GM21423 (cell line): ENCODE measurements around the gene KANK4.
"Not testable (repeated sequence)": the region's sequence is repeated elsewhere in the genome, so short reads cannot be mapped to it uniquely, and the experiment has no call there.

Experiments
- ATAC-seq: cut with Tn5 transposase; IDR thresholded peaks from one replicate; pipeline ENCODE4 v1.9.1; 2021; ENCODE audit warnings: mild to moderate bottlenecking, moderate library complexity; ENCODE audit not compliant: unreplicated experiment

Gene KANK4

DNA sequence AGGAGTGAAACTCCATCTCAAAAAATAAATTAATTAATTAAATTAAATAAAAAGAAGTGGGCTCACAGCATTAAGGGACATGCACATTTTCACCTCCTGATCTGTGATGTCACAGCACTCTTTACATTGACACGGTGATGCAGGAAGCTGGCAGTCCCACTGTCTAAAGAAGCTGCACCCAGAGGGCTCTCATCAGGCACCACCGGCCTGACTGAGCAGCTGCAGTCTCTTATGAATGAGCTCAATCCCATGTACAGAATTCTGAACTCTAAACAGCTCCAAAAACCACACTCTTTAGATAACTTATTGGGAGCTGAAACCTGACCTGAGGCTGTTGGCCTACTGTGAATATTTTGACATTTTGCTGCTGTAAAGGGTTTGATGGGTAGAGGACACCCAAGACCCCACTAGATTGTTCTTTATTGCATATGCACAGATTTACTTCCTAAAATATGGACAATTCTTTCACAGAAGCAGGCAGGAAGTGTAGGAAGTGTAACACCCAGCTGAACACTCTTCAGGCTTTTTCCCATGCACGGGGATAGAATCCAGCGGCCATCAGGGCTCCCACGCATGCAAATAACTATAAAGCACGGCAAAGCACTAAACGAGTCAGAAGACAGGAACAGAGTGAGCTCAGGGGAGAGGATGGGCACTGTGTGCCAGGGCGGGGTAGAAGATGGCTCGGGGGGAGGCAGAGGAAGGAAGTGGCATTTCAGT is 78.4 kb downstream of the KANK4 start:
- ATAC-seq = no peak

DNA sequence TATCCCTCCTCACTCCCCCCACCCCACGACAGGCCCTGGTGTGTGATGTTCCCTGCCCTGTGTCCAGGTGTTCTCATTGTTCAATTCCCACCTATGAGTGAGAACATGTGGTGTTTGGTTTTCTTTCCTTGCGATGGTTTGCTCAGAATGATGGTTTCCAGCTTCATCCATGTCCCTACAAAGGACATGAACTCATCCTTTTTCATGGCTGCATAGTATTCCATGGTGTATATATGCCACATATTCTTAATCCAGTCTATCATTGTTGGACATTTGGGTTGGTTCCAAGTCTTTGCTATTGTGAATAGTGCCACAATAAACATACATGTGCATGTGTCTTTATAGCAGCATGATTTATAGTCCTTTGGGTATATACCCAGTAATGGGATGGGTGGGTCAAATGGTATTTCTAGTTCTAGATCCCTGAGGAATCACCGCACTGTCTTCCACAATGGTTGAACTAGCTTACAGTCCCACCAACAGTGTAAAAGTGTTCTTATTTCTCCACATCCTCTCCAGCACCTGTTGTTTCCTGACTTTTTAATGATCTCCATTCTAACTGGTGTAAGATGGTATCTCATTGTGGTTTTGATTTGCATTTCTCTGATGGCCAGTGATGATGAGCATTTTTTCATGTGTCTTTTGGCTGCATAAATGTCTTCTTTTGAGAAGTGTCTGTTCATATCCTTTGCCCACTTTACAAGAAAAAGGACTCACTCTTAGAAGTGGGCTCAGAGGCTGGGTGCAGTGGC is 79.4 kb downstream of the KANK4 start:
- ATAC-seq = not testable (repeated sequence)

DNA sequence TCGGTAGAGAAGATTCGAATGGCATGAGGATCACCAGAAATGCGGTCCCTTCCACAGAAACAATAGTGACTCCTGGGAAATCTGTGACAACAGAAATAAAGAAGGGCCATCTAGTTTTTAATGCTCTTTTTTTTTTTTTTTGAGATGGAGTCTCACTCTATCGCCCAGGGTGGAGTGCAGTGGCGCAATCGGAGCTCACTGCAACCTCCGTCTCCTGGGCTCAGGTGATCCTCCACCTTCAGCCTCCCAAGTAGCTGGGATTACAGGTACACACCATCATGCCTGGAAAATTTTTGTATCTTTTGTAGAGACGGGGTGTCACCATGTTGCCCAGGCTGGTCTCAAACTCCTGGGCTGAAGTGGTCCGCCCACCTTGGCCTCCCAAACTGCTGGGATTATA is 80.7 kb downstream of the KANK4 start:
- ATAC-seq = no peak

DNA sequence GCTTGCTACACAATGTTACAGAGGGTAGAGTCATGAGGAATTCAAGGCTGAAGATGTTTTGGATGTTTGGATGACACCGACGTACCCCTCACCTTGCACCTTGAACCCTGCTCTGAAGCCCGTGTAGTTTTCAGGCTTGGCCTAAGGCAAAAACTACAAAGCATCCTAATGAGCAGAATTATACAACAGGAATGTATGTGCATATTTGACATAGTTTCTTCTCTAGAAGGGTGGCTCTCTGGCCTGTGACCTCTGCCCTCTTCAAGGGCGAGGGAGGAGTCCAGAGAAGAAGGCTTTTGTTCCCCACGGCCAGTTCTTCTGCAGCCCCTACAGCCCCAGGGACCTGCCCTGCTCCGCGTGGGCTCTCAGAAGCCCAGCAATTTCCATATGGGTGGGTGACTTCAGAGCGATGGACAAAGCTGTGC is 81.3 kb downstream of the KANK4 start:
- no peak for ATAC-seq

DNA sequence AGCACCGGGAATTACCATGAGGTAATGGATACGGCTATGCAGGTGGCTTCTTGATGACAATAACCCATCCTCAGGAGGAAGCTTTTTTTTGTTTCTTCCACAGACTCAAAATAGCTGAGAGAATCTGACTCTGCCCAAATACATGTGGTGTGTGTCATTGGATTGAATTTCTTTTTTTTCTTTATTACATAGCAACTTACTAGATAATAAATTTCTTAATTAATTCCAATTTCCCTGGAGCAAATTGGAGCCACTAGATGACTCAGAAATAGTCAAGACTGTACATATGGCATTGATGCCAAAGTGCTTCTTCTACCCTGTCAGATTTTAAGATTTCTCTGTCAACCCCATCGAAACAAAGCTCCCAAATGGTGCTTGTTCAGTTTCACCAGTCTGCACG is 81.9 kb downstream of the KANK4 start:
- ATAC-seq = no peak

DNA sequence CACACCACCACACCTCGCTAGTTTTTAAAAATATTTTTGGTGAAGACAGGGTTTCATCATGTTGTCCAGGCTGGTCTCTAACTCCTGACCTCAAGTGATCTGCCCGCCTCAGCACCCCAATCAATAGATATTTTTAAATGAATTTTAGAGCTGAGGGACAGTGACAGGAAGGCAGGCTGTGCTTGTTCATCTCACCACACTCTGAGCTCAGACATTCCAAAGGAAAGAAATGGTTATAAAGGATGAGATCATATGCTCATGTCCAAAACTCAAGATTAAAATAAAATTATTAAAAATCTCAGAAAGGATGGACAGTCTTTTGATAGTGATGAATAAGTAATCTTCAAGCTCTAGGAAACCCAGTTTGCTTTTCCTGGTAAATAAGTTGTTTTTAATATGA is 83.7 kb downstream of the KANK4 start:
- ATAC-seq = no peak

DNA sequence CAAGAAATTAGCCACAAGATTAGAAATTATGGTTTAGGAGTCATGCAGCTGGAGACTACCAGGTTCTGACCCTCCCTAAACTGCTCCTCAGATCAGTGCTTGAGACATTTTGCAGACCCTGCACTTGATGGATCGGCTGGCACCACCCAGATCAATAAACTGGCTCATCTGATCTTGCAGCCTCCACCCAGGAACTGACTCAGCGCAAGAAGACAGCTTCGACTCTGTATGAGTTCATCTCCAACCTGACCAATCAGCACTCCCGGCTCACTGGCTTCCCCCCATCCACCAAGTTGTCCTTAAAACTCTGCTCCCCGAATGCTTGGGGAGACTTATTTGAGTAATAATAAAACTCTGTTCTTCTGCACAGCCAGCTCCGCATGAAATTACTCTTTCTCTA is 84.5 kb downstream of the KANK4 start:
- no peak for ATAC-seq

DNA sequence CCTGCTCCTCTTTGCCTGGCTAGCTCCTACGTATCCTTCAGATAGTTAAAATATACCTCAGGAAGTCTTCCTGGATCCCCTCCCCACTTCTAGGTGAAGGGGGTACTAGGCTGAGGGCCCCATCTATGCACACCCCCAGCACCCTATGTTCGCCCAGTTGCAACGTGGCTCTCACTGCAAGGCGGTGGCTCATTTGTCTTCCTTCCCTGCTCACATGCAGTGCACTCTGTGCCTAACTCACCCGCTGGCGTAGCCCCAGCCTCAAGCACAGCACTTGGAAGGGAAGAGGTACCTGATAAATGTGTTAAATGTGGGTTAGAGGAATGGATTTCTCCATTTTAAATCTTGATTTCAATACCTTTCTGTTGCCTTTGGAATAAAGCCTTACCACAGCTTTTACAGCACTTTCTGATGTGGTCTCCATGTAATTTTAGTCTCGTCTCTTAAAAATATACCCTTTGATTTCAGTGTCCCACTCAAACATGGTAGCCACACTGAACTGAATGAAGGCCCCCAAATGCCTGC is 85.2 kb downstream of the KANK4 start:
- ATAC-seq = no peak

DNA sequence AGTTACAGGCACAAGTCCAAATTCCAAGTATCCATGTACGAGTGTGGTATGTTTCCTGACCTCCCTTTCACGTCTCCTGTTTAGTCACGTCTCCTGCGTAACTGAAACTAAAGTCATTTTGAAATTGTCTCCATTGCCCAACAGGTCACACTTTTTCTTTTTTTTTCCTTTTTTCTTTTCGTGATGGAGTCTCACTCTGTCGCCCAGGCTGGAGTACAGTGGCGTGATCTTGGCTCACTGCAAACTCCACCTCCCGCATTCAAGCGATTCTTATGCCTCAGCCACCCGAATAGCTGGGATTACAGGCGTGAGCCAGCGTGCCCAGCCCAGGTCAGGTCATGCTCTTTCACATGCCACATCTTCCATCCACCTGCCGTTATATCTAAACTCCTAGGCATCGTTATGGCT is 86.4 kb downstream of the KANK4 start:
- ATAC-seq = no peak

DNA sequence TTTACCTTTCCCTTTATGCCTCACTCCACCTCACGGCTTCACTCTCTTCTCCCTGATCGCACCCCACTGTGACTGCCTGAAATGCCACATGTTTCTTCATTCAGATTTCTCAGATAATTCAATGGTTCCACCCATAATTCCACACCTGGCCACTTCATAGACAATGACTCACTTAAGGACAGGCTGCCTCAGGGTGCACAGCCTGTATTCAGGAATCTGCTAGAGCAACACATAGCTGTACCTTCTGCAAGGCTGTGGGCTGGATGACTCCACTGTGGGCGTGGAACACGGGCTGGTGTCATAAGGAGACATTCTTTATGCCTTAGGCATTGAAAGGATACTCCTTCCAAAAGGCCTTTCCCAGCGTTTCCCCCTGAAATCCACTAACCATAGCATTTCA is 88.5 kb downstream of the KANK4 start:
- no peak for ATAC-seq

DNA sequence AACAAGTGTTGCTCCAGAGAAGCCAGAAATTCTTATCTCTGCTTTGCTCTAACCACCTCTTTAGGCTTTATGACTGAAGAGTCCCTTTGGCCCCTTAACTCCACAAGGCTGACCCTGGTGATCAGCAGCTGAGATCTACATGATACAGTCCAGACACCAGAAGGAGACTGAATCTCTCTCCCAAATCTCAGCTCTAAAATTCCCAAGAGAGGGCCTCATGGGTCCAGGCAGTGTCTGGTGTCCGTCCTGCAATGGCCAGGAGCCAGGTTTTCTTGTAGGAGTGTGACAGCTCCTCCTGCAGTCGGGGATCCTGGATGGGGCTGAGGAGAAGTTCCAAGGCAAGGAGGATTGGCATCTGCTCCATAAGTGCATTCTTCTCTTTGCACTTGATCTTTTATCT is 89.3 kb downstream of the KANK4 start:
- ATAC-seq = no peak

DNA sequence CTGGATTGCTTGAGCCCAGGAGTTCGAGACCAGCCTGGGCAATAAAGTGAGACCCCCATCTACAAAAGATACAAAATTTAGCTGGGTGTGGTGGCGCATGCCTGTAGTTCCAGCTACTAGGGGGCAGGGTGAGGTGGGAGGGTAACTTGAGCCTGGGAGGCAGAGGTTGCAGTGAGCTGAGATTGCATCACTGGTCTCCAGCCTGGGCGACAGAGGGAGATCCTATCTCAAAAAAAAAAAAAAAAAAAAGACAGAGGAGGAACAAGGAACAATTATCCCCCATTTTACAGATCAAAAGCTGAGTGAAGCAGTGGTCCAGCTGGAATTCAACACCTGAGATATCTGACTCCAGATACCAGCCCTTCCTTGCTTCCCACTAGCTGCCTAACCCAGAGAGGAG is 89.8 kb downstream of the KANK4 start:
- no peak for ATAC-seq

DNA sequence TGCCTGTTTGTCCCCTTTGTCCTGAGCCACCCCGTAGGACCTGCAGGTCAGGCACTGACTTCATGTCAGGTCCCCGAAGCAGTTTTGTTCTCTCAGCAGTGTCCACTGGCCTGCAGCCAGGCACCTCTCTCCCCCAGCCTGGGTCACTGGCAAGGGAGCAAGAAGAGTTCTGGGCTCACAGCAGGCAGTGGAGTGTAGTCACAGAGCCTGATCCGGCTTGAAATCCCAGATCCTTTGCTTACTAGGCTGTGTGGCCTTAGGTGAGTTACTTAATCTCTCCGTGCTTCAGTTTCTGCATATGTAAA is 90.4 kb downstream of the KANK4 start:
- ATAC-seq = no peak

DNA sequence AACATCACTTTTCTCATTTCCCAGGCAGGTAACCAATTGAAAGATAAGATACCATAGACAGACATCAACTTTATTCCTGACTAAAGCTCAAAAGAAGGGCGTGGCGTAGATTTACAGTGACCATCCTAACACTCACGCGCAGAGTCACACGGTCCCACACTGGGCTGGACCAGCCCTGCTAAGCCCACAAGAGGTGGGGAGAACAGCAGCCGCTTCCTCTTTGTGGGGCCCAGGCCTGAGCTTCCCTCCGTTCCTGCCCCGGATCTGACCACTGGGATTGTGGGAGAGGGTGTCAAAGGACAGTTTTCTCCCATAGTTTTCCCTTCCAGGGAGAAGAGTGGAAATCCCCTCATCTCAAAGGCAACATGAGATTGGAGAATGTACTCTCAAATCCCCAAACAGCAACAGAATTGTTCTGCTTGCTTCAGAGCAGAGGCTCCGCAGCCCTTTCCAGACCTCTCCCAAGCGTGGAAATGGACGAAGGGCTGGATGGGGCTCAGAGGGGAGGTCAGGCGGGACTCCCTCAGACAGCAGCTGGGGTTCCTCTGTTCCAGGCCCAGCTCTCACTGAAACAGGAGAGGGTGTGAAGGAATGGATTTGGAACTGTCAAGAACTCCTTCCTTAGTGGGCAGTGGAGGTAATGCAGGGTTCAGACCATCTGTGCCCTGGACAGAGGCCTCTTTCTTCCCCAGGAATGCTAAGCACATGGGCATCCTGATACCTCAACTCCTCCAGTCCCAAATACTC is 90.9 kb downstream of the KANK4 start:
- ATAC-seq = no peak

DNA sequence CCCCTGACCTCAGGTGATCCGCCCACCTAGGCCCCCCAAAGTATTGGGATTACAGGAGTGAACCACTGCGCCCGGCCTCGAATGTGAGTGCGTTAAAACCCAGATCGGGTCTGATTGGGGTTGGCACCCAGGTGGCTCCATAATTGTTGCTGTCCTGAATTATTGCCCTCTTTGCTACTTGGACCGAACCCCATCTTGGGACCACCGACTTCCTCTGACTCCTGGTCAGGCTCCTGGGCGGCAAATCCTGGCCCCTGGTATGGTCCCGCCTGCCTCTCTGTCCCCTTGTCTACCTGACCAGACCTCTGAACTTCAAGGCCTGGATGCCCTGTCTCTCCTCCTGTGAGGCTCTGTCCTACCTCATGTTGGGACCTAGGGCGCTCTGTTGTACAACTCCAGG is 91.7 kb downstream of the KANK4 start:
- ATAC-seq = no peak

DNA sequence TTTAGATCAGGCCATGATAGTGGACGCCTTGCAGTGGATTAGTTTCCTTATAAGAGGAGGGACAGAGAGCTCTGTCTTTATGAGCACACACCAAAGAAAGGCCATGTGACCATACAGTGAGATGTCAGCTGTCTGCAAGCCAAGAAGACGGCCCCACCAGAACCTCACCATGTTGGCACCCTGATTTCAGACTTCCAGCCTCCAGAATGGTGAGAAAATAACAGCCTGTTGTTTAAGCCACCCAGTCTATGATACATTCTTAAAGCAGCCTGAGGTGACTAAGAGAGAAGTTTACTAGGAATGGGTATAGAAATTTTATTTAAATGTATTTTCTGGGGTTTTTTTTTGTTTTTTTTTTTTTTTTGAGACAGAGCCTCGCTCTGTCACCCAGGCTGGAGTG is 95.1 kb downstream of the KANK4 start:
- no peak for ATAC-seq

DNA sequence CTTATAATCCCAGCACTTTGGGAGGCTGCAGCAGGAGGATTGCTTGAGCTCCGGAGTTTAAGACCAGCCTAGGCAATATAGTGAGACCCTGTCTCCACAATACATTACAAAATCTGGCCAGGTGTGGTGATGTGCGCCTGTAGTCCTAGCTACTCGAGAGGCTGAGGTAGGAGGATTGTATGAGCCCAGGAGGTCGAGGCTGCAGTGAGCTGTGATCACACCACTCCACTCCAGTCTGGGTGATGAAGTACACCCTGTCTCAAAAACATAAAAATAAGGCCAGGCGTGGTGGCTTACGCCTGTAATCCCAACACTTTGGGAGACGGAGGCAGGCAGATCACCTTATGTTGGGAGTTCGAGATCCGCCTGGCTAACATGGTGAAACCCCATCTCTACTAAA is 96.9 kb downstream of the KANK4 start:
- ATAC-seq = no peak

DNA sequence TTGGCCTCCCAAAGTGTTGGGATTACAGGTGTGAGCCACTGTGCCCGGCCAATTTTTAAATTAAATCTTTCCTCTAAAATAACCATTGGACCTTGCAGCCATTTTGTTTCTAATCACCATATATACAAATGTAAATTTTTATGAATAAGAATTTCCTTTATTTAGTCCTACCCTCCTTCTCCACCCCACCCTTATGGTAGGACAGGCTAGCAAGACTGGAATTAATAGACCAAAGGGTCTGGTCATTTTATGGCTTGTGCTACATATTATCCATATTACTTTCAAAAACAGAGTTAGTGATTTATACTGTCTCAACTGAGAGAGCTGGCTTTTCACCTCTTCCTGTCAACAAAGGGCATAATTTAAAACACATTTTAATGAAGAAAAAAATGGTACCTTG is 98.1 kb downstream of the KANK4 start:
- ATAC-seq = no peak

DNA sequence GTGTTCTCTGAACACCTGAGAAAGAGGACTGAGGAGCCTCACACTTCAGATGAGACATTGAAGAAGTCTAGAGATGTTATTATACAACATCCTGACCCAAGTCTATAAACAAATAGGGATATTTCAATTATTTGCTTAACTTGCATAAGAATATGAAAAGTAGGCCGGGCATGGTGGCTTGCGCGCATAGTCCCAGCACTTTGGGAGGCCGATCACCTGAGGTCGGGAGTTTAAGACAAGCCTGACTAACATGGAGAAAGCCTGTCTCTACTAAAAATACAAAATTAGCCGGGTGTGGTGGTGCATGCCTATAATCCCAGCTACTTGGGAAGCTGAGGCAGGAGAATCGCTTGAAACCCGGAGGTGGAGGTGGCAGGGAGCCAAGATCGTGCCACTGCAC is 98.8 kb downstream of the KANK4 start:
- ATAC-seq = not testable (repeated sequence)

DNA sequence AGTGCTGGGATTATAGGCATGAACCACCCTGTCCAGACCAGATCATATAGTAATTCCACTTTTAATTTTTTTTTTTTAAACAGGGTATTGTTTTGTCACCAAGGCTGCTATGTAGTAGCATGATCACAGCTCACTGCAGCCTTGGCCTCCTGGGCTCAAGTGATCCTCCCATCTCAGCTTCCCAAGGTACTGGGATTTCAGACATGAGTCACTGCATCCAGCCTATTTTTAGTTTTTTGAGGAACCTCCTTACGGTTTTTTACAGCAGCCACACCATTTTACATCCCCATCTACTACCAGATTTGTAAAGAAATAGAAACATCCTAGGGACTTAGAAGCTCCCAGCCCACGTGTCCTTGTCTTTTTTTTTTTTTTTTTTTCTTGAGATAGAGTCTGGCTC is 100.6 kb downstream of the KANK4 start:
- no peak for ATAC-seq

DNA sequence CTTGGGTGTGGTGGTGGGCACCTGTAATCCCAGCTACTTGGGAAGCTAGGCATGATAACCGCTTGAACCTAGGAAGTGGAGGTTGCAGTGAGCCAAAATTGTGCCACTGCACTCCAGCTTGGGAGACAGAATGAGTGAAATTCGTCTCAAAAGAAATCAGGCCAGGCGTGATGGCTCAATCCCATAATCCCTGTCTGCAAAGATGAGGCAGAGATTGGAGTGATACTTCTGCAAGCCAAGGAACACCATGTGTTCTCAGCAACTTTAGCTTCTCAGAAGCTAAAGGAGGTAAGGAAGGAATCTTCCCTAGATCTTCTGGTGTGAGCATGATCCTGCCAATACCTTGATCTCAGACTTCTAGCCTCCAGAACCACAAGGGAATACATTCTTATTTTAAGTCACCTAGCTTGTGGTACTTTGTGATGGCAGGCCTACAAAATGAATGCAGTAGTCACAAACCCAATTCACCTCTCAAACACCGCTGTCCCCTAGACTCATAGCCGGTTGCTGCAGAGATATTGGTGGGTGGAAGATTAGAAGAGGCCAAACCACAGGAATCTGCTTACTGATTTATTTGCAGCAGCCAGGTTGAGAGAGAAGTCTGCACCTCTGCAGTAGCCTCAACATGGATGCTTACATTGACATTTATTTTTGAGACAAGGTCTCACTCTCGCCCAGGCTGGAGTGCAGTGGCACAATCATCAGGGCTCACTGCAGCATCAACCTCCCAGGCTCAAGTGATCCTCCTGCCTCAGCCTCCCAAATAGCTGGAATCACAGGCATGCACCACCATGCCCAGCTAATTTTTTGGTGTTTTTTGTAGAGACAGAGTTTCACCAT is 105.9 kb downstream of the KANK4 start:
- no peak for ATAC-seq
